Trophoblast cell (in vitro differentiated cells and primary cell): ENCODE data around the gene CHCHD3.

Experiments used
- DNase-seq, 2 donors: peaks; one replicate each; pipeline ENCODE4 v3.0.0-alpha.2; 2016
- H2AFZ ChIP-seq: 2 replicates; pipeline ENCODE4 v1.6.1; 2013; ENCODE audit warnings: low read length, moderate library complexity, mild to moderate bottlenecking; ENCODE audit not compliant: insufficient read depth, poor library complexity
- H2AK5ac ChIP-seq: 2 replicates; pipeline ENCODE4 v1.6.1; 2013; ENCODE audit warnings: mild to moderate bottlenecking, low read length
- H2BK120ac ChIP-seq: 2 replicates; pipeline ENCODE4 v1.6.1; 2013; ENCODE audit warnings: low read length, mild to moderate bottlenecking, moderate library complexity; ENCODE audit not compliant: insufficient read depth, poor library complexity
- H2BK12ac ChIP-seq: 2 replicates; pipeline ENCODE4 v1.6.1; 2013; ENCODE audit warnings: mild to moderate bottlenecking, low read length, moderate library complexity
- H2BK5ac ChIP-seq: 2 replicates; pipeline ENCODE4 v1.6.1; 2013; ENCODE audit warnings: low read length, low read depth, moderate library complexity, mild to moderate bottlenecking; ENCODE audit not compliant: poor library complexity
- H3K14ac ChIP-seq: 2 replicates; pipeline ENCODE4 v1.6.1; 2013; ENCODE audit warnings: mild to moderate bottlenecking, low read length
- H3K18ac ChIP-seq: 2 replicates; pipeline ENCODE4 v1.6.1; 2013; ENCODE audit warnings: mild to moderate bottlenecking, low read length
- H3K23ac ChIP-seq: 2 replicates; pipeline ENCODE4 v1.6.1; 2013; ENCODE audit warnings: low read length
- H3K27ac ChIP-seq: 2 replicates; pipeline ENCODE4 v1.5.1; 2013; ENCODE audit warnings: low read depth, mild to moderate bottlenecking, inconsistent platforms, low read length, moderate library complexity
- H3K27me3 ChIP-seq: 2 replicates; pipeline ENCODE4 v1.6.1; 2013; ENCODE audit warnings: inconsistent platforms, mild to moderate bottlenecking, low read length, moderate library complexity; ENCODE audit not compliant: insufficient read depth
- H3K36me3 ChIP-seq, 2 experiments: 1 replicate in 1 of 2; 2 replicates in 1 of 2; pipeline ENCODE4 v1.6.1; 2013; ENCODE audit warnings: low read length in 2 of 2, mild to moderate bottlenecking in 2 of 2, moderate library complexity in 1 of 2; ENCODE audit not compliant: insufficient read depth in 2 of 2, control insufficient read depth in 1 of 2
- H3K4ac ChIP-seq: 2 replicates; pipeline ENCODE4 v1.6.1; 2013; ENCODE audit warnings: low read depth, mild to moderate bottlenecking, low read length, moderate library complexity
- H3K4me1 ChIP-seq, 2 experiments: 1 replicate in 1 of 2; 2 replicates in 1 of 2; pipeline ENCODE4 v1.6.1; 2013; ENCODE audit warnings: low read length in 2 of 2, mild to moderate bottlenecking in 2 of 2, moderate library complexity in 1 of 2; ENCODE audit not compliant: insufficient read depth in 2 of 2, control insufficient read depth in 1 of 2
- H3K4me2 ChIP-seq: 2 replicates; pipeline ENCODE4 v1.6.1; 2013; ENCODE audit warnings: inconsistent platforms, mild to moderate bottlenecking, low read length, moderate library complexity
- H3K4me3 ChIP-seq: 2 replicates; pipeline ENCODE4 v1.5.1; 2013; ENCODE audit warnings: mild to moderate bottlenecking, low read depth, low read length, inconsistent platforms
- H3K79me1 ChIP-seq: one replicate; pipeline ENCODE4 v1.6.1; 2013; ENCODE audit warnings: low read length
- H3K79me2 ChIP-seq: 2 replicates; pipeline ENCODE4 v1.6.1; 2013; ENCODE audit warnings: low read length, mild to moderate bottlenecking; ENCODE audit not compliant: control insufficient read depth, insufficient read depth, poor library complexity
- H3K9ac ChIP-seq: 2 replicates; pipeline ENCODE4 v1.6.1; 2013; ENCODE audit warnings: mild to moderate bottlenecking, low read length
- H3K9me3 ChIP-seq: 2 replicates; pipeline ENCODE4 v1.6.1; 2013; ENCODE audit warnings: low read depth, mild to moderate bottlenecking, control low read depth, inconsistent platforms, low read length; ENCODE audit not compliant: insufficient read depth
- H4K12ac ChIP-seq: 2 replicates; pipeline ENCODE4 v1.6.1; 2013; ENCODE audit warnings: low read depth, mild to moderate bottlenecking, low read length, moderate library complexity
- H4K8ac ChIP-seq: 2 replicates; pipeline ENCODE4 v1.6.1; 2013; ENCODE audit warnings: low read depth, mild to moderate bottlenecking, low read length, moderate library complexity
- H4K91ac ChIP-seq: one replicate; pipeline ENCODE4 v1.6.1; 2013; ENCODE audit warnings: low read depth, mild to moderate bottlenecking, low read length, moderate library complexity
- WGBS: extraction: QIAGEN DNeasy Blood & Tissue Kit; methylation state at CpG from one replicate; pipeline ENCODE4 v1.1.7; 2013; ENCODE audit warnings: missing lambda C conversion rate; ENCODE audit not compliant: insufficient read length, insufficient coverage; ENCODE audit errors: extremely low coverage; 5-methylcytosine and 5-hydroxymethylcytosine counted together

CHCHD3 gene

DNA sequence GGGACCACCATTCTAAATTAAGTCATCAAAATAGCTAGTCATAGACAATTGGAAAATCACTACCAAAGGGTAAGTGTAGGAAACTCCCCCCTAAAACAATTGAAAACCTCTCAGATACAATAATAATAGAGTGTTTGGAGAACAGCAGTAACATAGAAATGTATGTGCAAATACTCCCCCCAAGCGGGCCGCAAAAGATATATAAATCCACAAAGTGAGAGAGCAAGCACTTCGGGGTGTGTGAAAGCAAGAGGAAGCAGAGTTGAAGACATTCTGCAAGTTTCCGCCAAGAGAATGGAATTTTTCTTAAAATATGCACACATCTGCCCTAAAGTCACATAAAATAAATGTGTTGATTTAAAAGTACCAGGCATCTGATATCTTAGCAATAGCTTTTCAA is 33.3 kb downstream of the CHCHD3 start:
- no peak for DNase-seq
- peaks cover 2% of the 10 kb centered on the region for H3K79me2 ChIP-seq
- H3K9me3 ChIP-seq: no peaks in the 10 kb centered on the region
- H2BK5ac ChIP-seq: no peak overlapping the region
- H2BK120ac ChIP-seq: no peak overlapping the region
- no peak overlapping the region for H4K12ac ChIP-seq
- H3K27me3 ChIP-seq: no peaks in the 10 kb centered on the region
- H2BK12ac ChIP-seq: no peak overlapping the region
- H3K4me2 ChIP-seq: no peak overlapping the region
- H3K4ac ChIP-seq: no peak overlapping the region
- no peaks in the 10 kb centered on the region for H3K4me1 ChIP-seq
- no peak overlapping the region for H3K27ac ChIP-seq
- no peak overlapping the region for H4K91ac ChIP-seq
- no peak overlapping the region for H3K23ac ChIP-seq
- H3K4me3 ChIP-seq: no peak overlapping the region
- no CpG with 5 or more reads among the region's 4 CpGs for WGBS
- H3K14ac ChIP-seq: no peak overlapping the region
- H3K79me1 ChIP-seq: no peaks in the 10 kb centered on the region
- no peak overlapping the region for H2AFZ ChIP-seq
- no peak overlapping the region for H3K18ac ChIP-seq
- H4K8ac ChIP-seq: no peak overlapping the region
- no peak overlapping the region for H2AK5ac ChIP-seq
- no peak overlapping the region for H3K9ac ChIP-seq
- H3K36me3 ChIP-seq: no peaks in the 10 kb centered on the region

DNA sequence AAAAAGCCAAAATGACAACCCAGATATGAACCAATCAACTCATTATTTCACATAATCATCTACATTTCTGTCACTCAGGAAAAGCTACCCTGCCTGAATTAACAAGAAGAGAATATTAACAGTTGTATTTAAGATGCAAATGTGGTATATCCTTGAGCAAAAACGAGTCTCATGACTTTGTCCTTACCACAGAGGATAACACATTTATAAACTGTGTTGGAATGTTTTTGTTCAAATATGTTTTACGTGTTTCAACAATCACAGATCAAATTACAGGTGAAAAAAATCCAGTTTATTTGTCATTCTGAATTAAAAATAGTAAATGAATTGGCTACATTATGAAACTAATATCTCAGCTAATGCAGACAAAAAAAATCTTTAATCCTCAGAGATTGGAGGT is 34.6 kb downstream of the CHCHD3 start:
- Histone ChIP-seq H4K8ac (no peak overlapping the region), H3K79me1 (no peaks in the 10 kb centered on the region), H2BK12ac (no peak overlapping the region), H3K9ac (no peak overlapping the region), H3K4me3 (no peak overlapping the region), H2AFZ (no peak overlapping the region), H3K27ac (no peak overlapping the region), H3K4me1 (no peaks in the 10 kb centered on the region), H3K4ac (no peak overlapping the region), H2AK5ac (no peak overlapping the region), H3K14ac (no peak overlapping the region), H3K23ac (no peak overlapping the region), H4K12ac (no peak overlapping the region), H3K27me3 (no peaks in the 10 kb centered on the region), H3K9me3 (no peaks in the 10 kb centered on the region), H3K36me3 (no peaks in the 10 kb centered on the region), H3K79me2 (no peaks in the 10 kb centered on the region), H2BK5ac (no peak overlapping the region), H3K4me2 (no peak overlapping the region), H2BK120ac (no peak overlapping the region), H4K91ac (no peak overlapping the region), H3K18ac (no peak overlapping the region)
- WGBS: no CpG with 5 or more reads among the region's 2 CpGs
- DNase-seq: no peak

DNA sequence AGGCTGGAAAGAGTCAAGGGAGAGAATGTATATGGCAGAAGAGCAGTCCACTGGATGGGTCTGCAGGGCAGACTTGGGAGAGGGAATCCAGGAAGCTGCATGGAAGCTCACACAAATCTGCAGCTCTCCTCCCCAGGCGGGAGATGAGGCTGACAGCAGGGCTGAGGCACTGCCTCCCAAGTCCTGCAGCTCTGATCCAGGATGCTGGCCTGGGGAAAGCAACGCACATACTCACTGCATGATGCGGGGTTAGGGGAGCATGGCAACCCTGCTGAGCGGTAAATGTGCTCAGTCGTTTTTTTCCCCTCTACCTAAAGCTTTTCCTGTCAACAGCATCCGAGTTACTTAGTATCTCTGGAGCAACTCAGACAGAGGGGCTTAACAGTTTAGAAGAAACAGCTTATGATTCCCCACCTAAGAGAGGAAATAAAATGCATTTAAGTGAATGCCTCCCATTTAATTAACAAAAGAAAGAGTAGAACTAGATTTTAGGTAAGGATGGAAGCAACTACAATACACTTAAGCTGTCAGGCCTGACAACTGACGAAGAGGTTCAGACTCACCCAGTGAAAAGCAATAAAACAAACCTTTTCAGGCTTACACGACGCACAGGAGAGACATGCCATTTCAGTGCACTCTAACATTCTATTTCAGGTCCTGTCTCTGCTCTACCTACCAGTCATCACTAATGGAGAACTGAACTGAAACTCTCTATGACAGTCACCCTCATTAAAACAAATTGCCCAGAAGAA is 37.0 kb downstream of the CHCHD3 start:
- no peak overlapping the region for H3K4ac ChIP-seq
- H3K18ac ChIP-seq: no peak overlapping the region
- no peak overlapping the region for H4K91ac ChIP-seq
- H3K27me3 ChIP-seq: no peaks in the 10 kb centered on the region
- H3K9ac ChIP-seq: no peak overlapping the region
- H2BK12ac ChIP-seq: no peak overlapping the region
- H3K23ac ChIP-seq: no peak overlapping the region
- no peak for DNase-seq
- H3K4me1 ChIP-seq: no peaks in the 10 kb centered on the region
- H3K4me3 ChIP-seq: no peak overlapping the region
- no peak overlapping the region for H4K8ac ChIP-seq
- H3K4me2 ChIP-seq: no peak overlapping the region
- no peaks in the 10 kb centered on the region for H3K79me1 ChIP-seq
- no peak overlapping the region for H2AFZ ChIP-seq
- no peaks in the 10 kb centered on the region for H3K36me3 ChIP-seq
- H2AK5ac ChIP-seq: no peak overlapping the region
- WGBS: no CpG with 5 or more reads among the region's 9 CpGs
- H3K27ac ChIP-seq: no peak overlapping the region
- H3K14ac ChIP-seq: no peak overlapping the region
- H3K79me2 ChIP-seq: no peaks in the 10 kb centered on the region
- no peaks in the 10 kb centered on the region for H3K9me3 ChIP-seq
- no peak overlapping the region for H2BK120ac ChIP-seq
- no peak overlapping the region for H4K12ac ChIP-seq
- H2BK5ac ChIP-seq: no peak overlapping the region

DNA sequence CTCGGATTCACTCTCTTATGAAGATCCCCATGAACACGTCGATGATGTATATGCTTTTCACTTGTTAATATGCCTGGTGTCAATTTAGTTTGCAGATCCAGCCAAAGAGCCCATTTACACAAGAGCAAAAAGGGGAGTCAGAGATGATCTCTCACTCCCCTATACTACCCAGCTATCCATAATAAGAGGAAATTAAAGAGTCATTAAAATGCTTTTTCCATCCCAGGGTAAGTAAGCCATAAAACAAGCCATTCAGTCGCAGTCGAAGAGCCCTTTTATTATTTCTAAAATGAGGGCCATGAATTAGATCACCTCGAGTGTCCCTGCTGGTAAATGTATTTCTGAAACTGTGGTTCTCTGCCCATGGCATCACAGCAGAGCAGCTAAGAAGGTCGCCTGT is 41.2 kb downstream of the CHCHD3 start:
- H4K12ac ChIP-seq: no peak overlapping the region
- H4K8ac ChIP-seq: no peak overlapping the region
- no peak overlapping the region for H3K27ac ChIP-seq
- no peak overlapping the region for H2BK5ac ChIP-seq
- H3K4me2 ChIP-seq: no peak overlapping the region
- H3K36me3 ChIP-seq: peaks cover under 1 to 2% of the 10 kb centered on the region in 2 experiments
- no peak overlapping the region for H4K91ac ChIP-seq
- no peaks in the 10 kb centered on the region for H3K79me1 ChIP-seq
- H2BK12ac ChIP-seq: no peak overlapping the region
- H3K4me1 ChIP-seq: no peaks in the 10 kb centered on the region
- no peak overlapping the region for H2AK5ac ChIP-seq
- WGBS: no CpG with 5 or more reads among the region's 7 CpGs
- H3K79me2 ChIP-seq: no peaks in the 10 kb centered on the region
- DNase-seq: no peak
- no peak overlapping the region for H3K18ac ChIP-seq
- no peak overlapping the region for H3K9ac ChIP-seq
- no peak overlapping the region for H2BK120ac ChIP-seq
- H3K14ac ChIP-seq: no peak overlapping the region
- H3K27me3 ChIP-seq: no peaks in the 10 kb centered on the region
- H3K9me3 ChIP-seq: no peaks in the 10 kb centered on the region
- H2AFZ ChIP-seq: no peak overlapping the region
- H3K4me3 ChIP-seq: no peak overlapping the region
- H3K23ac ChIP-seq: no peak overlapping the region
- H3K4ac ChIP-seq: no peak overlapping the region
